K562 (cell line): ENCODE results near the gene KBTBD4. TPM values are rescaled to one million over a fixed set of nuclear protein-coding genes. Genes with fewer than 3 reads are reported as not detected.
A peak's percentile ranks its signal among the peaks of the same experiment; 100 is the strongest.

ENCODE experiments used
- ARID2 ChIP-seq: fragments of 450-650 bp; IDR thresholded peaks from 2 replicates; pipeline ENCODE4 v1.6.1; 2017; ENCODE audit warnings: antibody characterized with exemption, mild to moderate bottlenecking
- HDAC2 ChIP-seq: fragments of 450-650 bp; IDR thresholded peaks from 2 replicates; pipeline ENCODE4 v1.6.1; 2016; ENCODE audit warnings: mild to moderate bottlenecking
- ILK ChIP-seq: fragments of 450-650 bp; IDR thresholded peaks from 2 replicates; pipeline ENCODE4 v1.6.1; 2016; ENCODE audit warnings: missing genetic modification characterization, low read depth, mild to moderate bottlenecking, missing compliant biosample characterization, moderate library complexity, borderline replicate concordance
- MYNN ChIP-seq, 2 experiments: sonication (generic); formaldehyde crosslinking in 1 of 2; IDR thresholded peaks; 2 replicates each; pipeline versions ENCODE4 v1.5.0 to v1.6.1; 2016 to 2020; ENCODE audit warnings: antibody characterized with exemption in 1 of 2, missing genetic modification reagents in 1 of 2
- RBM25 ChIP-seq: fragments of 200-400 bp; formaldehyde crosslinking; IDR thresholded peaks from 2 replicates; pipeline ENCODE4 v1.6.1; 2018; ENCODE audit warnings: low read length, low read depth, moderate library complexity; ENCODE audit not compliant: severe bottlenecking
- RCOR1 ChIP-seq, 2 experiments: IDR thresholded peaks; 2 replicates each; pipeline ENCODE4 v1.6.1; 2012; ENCODE audit warnings: low read depth in 2 of 2, low read length in 2 of 2, borderline replicate concordance in 1 of 2, improper control_type of control experiment in 1 of 2
- RFX1 ChIP-seq: fragments of 450-650 bp; IDR thresholded peaks from 2 replicates; pipeline ENCODE4 v1.6.1; 2016; ENCODE audit warnings: mild to moderate bottlenecking, moderate library complexity
- SPI1 ChIP-seq: IDR thresholded peaks from 2 replicates; pipeline ENCODE4 v1.6.1; 2011; ENCODE audit warnings: low read depth, low read length, control low read depth, borderline replicate concordance
- TRIM24 ChIP-seq, 2 experiments: fragments of 450-650 bp; IDR thresholded peaks; 2 replicates each; pipeline ENCODE4 v1.6.1; 2016
- U2AF2 ChIP-seq: fragments of 200-400 bp; formaldehyde crosslinking; optimal IDR thresholded peaks from 2 replicates; pipeline ENCODE3; 2017; ENCODE audit warnings: low read depth, mild to moderate bottlenecking, low read length
- ZFP91 ChIP-seq: sonication (generic); formaldehyde crosslinking; IDR thresholded peaks from 2 replicates; pipeline ENCODE4 v1.8.0; 2022; ENCODE audit warnings: mild to moderate bottlenecking, missing genetic modification reagents
- ZNF76 ChIP-seq: fragments of 250-450 bp; sonication (Bioruptor Pico); IDR thresholded peaks from 2 replicates; pipeline ENCODE4 v1.4.0; 2020; ENCODE audit warnings: mild to moderate bottlenecking, moderate library complexity, borderline replicate concordance
- ZNF77 ChIP-seq: fragments of 250-450 bp; sonication (Bioruptor Pico); IDR thresholded peaks from 2 replicates; pipeline ENCODE4 v1.5.0; 2020
- polyA plus RNA-seq, 8 experiments: library from polyadenylated mRNA; depleted of rRNA in 4 of 8; stranded (reverse) in 5 of 8; unstranded in 3 of 8; fragments of >200 nt; fragmentation: Nextera tagmentation in 2 of 8; fragmentation: Illumina TruSeq in 1 of 8; extraction: Ambion mirVana in 2 of 8; extraction: Trizol in 1 of 8; gene quantifications; 2 replicates each; pipeline versions ENCODE4 v1.2.1 to v1.2.3, GENCODE V29; 2011 to 2014; ENCODE audit warnings: inconsistent platforms in 1 of 8, missing spikeins in 1 of 8
- total RNA-seq, 7 experiments: library from RNA; depleted of rRNA in 6 of 7; stranded (reverse); fragments of >200 nt in 6 of 7; fragmentation: Illumina TruSeq in 2 of 7; extraction: Trizol in 2 of 7; gene quantifications; 2 replicates each; pipeline versions ENCODE4 v1.2.1 to v1.2.3, GENCODE V29; 2011 to 2021; ENCODE audit warnings: low replicate concordance in 1 of 7
- TF ChIP-seq, protein P1 (sequence below): fragments of 150-350 bp; IDR thresholded peaks from 2 replicates; pipeline ENCODE4 v1.6.1; 2014; ENCODE audit warnings: low read depth, mild to moderate bottlenecking, low read length, borderline replicate concordance
- TF ChIP-seq, protein P2 (sequence below): fragments of 250-450 bp; sonication (Bioruptor Pico); IDR thresholded peaks from 2 replicates; pipeline ENCODE4 v1.8.0; 2021; ENCODE audit warnings: moderate library complexity, mild to moderate bottlenecking, inconsistent platforms
- TF ChIP-seq, protein P3 (sequence below), 2 experiments: fragments of 150-350 bp in 1 of 2; IDR thresholded peaks; 2 replicates each; pipeline ENCODE4 v1.6.1; 2012 to 2016; ENCODE audit warnings: low read depth in 2 of 2, low read length in 2 of 2, mild to moderate bottlenecking in 1 of 2, moderate library complexity in 1 of 2

The KBTBD4 gene
- total and polyA plus RNA-seq, 9 of the 15 experiments (the other 6 are each of a cell fraction or from before 2014, with no cell fraction given) = 7.0 to 33.9 (median 13.3) TPM

- TF ChIP-seq, protein P1, sequence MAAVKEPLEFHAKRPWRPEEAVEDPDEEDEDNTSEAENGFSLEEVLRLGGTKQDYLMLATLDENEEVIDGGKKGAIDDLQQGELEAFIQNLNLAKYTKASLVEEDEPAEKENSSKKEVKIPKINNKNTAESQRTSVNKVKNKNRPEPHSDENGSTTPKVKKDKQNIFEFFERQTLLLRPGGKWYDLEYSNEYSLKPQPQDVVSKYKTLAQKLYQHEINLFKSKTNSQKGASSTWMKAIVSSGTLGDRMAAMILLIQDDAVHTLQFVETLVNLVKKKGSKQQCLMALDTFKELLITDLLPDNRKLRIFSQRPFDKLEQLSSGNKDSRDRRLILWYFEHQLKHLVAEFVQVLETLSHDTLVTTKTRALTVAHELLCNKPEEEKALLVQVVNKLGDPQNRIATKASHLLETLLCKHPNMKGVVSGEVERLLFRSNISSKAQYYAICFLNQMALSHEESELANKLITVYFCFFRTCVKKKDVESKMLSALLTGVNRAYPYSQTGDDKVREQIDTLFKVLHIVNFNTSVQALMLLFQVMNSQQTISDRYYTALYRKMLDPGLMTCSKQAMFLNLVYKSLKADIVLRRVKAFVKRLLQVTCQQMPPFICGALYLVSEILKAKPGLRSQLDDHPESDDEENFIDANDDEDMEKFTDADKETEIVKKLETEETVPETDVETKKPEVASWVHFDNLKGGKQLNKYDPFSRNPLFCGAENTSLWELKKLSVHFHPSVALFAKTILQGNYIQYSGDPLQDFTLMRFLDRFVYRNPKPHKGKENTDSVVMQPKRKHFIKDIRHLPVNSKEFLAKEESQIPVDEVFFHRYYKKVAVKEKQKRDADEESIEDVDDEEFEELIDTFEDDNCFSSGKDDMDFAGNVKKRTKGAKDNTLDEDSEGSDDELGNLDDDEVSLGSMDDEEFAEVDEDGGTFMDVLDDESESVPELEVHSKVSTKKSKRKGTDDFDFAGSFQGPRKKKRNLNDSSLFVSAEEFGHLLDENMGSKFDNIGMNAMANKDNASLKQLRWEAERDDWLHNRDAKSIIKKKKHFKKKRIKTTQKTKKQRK = no peak
- TF ChIP-seq RBM25 = peak; percentile 91
- TF ChIP-seq RCOR1 (IDR thresholded peaks at IDR 0.05; ENCODE audit: borderline replicate concordance in 1 of 2, low read depth in 2 of 2, low read length in 2 of 2) = peak in 1 of 2 experiments; percentile 5; a peak in 1 of 4 replicates
- no peak for TF ChIP-seq MYNN (IDR thresholded peaks at IDR 0.05)
- peak; percentile 17; the same call in 1 of the 2 replicates for TF ChIP-seq MYNN (CRISPR knock-in tag; IDR thresholded peaks at IDR 0.05)
- TF ChIP-seq RFX1 = no peak
- TF ChIP-seq ZFP91 (CRISPR knock-in tag) = no peak
- TF ChIP-seq ZNF76 = peak; percentile 10; the same call in 1 of the 2 replicates
- TF ChIP-seq ARID2 = no peak
- TF ChIP-seq, protein P2, sequence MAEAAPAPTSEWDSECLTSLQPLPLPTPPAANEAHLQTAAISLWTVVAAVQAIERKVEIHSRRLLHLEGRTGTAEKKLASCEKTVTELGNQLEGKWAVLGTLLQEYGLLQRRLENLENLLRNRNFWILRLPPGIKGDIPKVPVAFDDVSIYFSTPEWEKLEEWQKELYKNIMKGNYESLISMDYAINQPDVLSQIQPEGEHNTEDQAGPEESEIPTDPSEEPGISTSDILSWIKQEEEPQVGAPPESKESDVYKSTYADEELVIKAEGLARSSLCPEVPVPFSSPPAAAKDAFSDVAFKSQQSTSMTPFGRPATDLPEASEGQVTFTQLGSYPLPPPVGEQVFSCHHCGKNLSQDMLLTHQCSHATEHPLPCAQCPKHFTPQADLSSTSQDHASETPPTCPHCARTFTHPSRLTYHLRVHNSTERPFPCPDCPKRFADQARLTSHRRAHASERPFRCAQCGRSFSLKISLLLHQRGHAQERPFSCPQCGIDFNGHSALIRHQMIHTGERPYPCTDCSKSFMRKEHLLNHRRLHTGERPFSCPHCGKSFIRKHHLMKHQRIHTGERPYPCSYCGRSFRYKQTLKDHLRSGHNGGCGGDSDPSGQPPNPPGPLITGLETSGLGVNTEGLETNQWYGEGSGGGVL (CRISPR knock-in tag) = no peak
- 0 out of 4 replicates have a peak, but pooled peaks of 1 of the 2 experiments have one; percentile 19 for TF ChIP-seq TRIM24 (IDR thresholded peaks at IDR 0.05)
- no peak for TF ChIP-seq ILK
- TF ChIP-seq, protein P3, sequence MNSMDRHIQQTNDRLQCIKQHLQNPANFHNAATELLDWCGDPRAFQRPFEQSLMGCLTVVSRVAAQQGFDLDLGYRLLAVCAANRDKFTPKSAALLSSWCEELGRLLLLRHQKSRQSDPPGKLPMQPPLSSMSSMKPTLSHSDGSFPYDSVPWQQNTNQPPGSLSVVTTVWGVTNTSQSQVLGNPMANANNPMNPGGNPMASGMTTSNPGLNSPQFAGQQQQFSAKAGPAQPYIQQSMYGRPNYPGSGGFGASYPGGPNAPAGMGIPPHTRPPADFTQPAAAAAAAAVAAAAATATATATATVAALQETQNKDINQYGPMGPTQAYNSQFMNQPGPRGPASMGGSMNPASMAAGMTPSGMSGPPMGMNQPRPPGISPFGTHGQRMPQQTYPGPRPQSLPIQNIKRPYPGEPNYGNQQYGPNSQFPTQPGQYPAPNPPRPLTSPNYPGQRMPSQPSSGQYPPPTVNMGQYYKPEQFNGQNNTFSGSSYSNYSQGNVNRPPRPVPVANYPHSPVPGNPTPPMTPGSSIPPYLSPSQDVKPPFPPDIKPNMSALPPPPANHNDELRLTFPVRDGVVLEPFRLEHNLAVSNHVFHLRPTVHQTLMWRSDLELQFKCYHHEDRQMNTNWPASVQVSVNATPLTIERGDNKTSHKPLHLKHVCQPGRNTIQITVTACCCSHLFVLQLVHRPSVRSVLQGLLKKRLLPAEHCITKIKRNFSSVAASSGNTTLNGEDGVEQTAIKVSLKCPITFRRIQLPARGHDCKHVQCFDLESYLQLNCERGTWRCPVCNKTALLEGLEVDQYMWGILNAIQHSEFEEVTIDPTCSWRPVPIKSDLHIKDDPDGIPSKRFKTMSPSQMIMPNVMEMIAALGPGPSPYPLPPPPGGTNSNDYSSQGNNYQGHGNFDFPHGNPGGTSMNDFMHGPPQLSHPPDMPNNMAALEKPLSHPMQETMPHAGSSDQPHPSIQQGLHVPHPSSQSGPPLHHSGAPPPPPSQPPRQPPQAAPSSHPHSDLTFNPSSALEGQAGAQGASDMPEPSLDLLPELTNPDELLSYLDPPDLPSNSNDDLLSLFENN (IDR thresholded peaks at IDR 0.05; ENCODE audit: low read depth in 2 of 2, low read length in 2 of 2) = no peak
- no peak for TF ChIP-seq SPI1
- no peak for TF ChIP-seq ZNF77 (CRISPR knock-in tag)
- no peak for TF ChIP-seq U2AF2
- no peak for TF ChIP-seq HDAC2
These were observed 13.2 kb downstream of the KBTBD4 start, which contains the start of gene PTPMT1 (continued) for GRCh38 chr11:47565340-47566148.
